B cell (primary cell): ENCODE results near the gene THRB. TPM values are rescaled to one million over a fixed set of nuclear protein-coding genes. Genes with fewer than 3 reads are reported as not detected.

Experiments
- ATAC-seq: fragments of 200-7000 bp; cut with Tn5 transposase; one replicate; pipeline ENCODE4 v1.10.0; 2021; ENCODE audit warnings: low read depth, mild to moderate bottlenecking, moderate number of reproducible peaks, moderate library complexity
- CTCF ChIA-PET: fragments of 350-600 bp; sonication (Branson Sonifier 250); formaldehyde crosslinking; loops from one replicate; lab custom pipeline; 2021; ENCODE audit warnings: antibody characterized with exemption, inconsistent platforms; lab: Charles Lee
- POLR2A ChIA-PET: fragments of 350-600 bp; sonication (Branson Sonifier 250); formaldehyde crosslinking; loops from one replicate; lab custom pipeline; 2021; ENCODE audit warnings: antibody characterized with exemption; lab: Charles Lee
- DNase-seq: peaks from one replicate; pipeline ENCODE4 v3.0.0; 2013
- H2AFZ ChIP-seq: 2 replicates; pipeline ENCODE4 v1.6.1; 2012; ENCODE audit warnings: mild to moderate bottlenecking, low read depth, low read length; ENCODE audit not compliant: insufficient read depth, poor library complexity, severe bottlenecking
- H3K27ac ChIP-seq, 2 donors: 1 replicate in 1 of 2; 2 replicates in 1 of 2; pipeline ENCODE4 v1.5.1; 2012 to 2013; ENCODE audit warnings: low read length in 2 of 2, mild to moderate bottlenecking in 2 of 2, moderate library complexity in 1 of 2
- H3K27me3 ChIP-seq, 4 experiments: fragments of 200-600 bp in 1 of 4; sonication (generic) in 1 of 4; replicated peaks in 1 of 4; 1 replicate in 2 of 4; 2 replicates in 2 of 4; pipeline versions ENCODE4 v1.6.1 to v1.7.0; 2013 to 2016; ENCODE audit warnings: low read length in 3 of 4, mild to moderate bottlenecking in 2 of 4, mixed read lengths in 1 of 4, moderate library complexity in 1 of 4; ENCODE audit not compliant: insufficient read depth in 4 of 4, control insufficient read depth in 3 of 4; ENCODE audit errors: control extremely low read depth in 1 of 4
- H3K36me3 ChIP-seq, 2 experiments: replicated peaks in 1 of 2; 1 replicate in 1 of 2; 2 replicates in 1 of 2; pipeline versions ENCODE4 v1.6.1 to v1.7.1; 2013; ENCODE audit warnings: low read length in 1 of 2; ENCODE audit not compliant: insufficient read depth in 2 of 2, control insufficient read depth in 1 of 2; ENCODE audit errors: control extremely low read depth in 1 of 2, extremely low read depth in 1 of 2
- H3K4me1 ChIP-seq, 2 donors: fragments of 200-600 bp in 1 of 2; sonication (generic) in 1 of 2; 1 replicate in 1 of 2; 2 replicates in 1 of 2; pipeline versions ENCODE4 v1.5.1 to v1.6.1; 2013 to 2017; ENCODE audit warnings: low read length in 2 of 2; ENCODE audit not compliant: control insufficient read depth in 2 of 2, insufficient read depth in 2 of 2
- H3K4me2 ChIP-seq: replicated peaks from 2 replicates; pipeline ENCODE3; 2012; ENCODE audit warnings: mild to moderate bottlenecking, low read depth, low read length; ENCODE audit not compliant: poor library complexity, severe bottlenecking
- H3K4me3 ChIP-seq, 5 experiments: fragments of 200-600 bp in 1 of 5; sonication (generic) in 1 of 5; 1 replicate in 3 of 5; 2 replicates in 2 of 5; pipeline versions ENCODE4 v1.5.1 to v1.7.0; 2011 to 2016; ENCODE audit warnings: low read length in 4 of 5, mild to moderate bottlenecking in 4 of 5, low read depth in 2 of 5, control low read depth in 1 of 5, moderate library complexity in 1 of 5; ENCODE audit not compliant: insufficient read depth in 1 of 5; ENCODE audit errors: control extremely low read depth in 1 of 5, extremely low read depth in 1 of 5
- H3K79me2 ChIP-seq: fragments of 200-600 bp; sonication (generic); one replicate; pipeline ENCODE4 v1.6.0; 2016; ENCODE audit warnings: low read length; ENCODE audit not compliant: control insufficient read depth, insufficient read depth
- H3K9ac ChIP-seq: fragments of 200-600 bp; sonication (generic); 2 replicates; pipeline ENCODE4 v1.6.1; 2017; ENCODE audit warnings: mild to moderate bottlenecking, low read length, moderate library complexity
- H3K9me3 ChIP-seq, 3 donors: one replicate each; pipeline versions ENCODE4 v1.6.1 to v1.7.1; 2013; ENCODE audit warnings: low read length in 2 of 3; ENCODE audit not compliant: control insufficient read depth in 2 of 3, insufficient read depth in 1 of 3; ENCODE audit errors: control extremely low read depth in 1 of 3
- H4K20me1 ChIP-seq: 2 replicates; pipeline ENCODE4 v1.6.0; 2012; ENCODE audit warnings: mild to moderate bottlenecking, low read length; ENCODE audit not compliant: insufficient read depth, control insufficient read depth, poor library complexity, severe bottlenecking
- H3K27ac Mint-ChIP-seq: one replicate; pipeline ENCODE4 v1.8.0; 2021; ENCODE audit warnings: mixed read lengths
- H3K27me3 Mint-ChIP-seq: one replicate; pipeline ENCODE4 v1.8.0; 2021; ENCODE audit warnings: mixed read lengths
- H3K4me1 Mint-ChIP-seq: one replicate; pipeline ENCODE4 v1.8.0; 2021; ENCODE audit warnings: mixed read lengths
- H3K4me3 Mint-ChIP-seq: one replicate; pipeline ENCODE4 v1.8.0; 2021; ENCODE audit warnings: mixed read lengths
- H3K9me3 Mint-ChIP-seq: one replicate; pipeline ENCODE4 v1.8.0; 2022; ENCODE audit warnings: mixed read lengths; ENCODE audit not compliant: insufficient read depth
- CTCF ChIP-seq: fragments of 200-600 bp; IDR thresholded peaks from one replicate; pipeline ENCODE4 v1.8.0; 2022; ENCODE audit warnings: antibody characterized with exemption, mild to moderate bottlenecking
- EZH2 ChIP-seq: IDR thresholded peaks from 2 replicates; pipeline ENCODE4 v1.6.1; 2012; ENCODE audit warnings: borderline replicate concordance, low read depth, mild to moderate bottlenecking, moderate library complexity, low read length; ENCODE audit not compliant: insufficient read depth, poor library complexity, severe bottlenecking
- WGBS: methylation state at CpG from one replicate; pipeline ENCODE4 v1.1.5; 2013; ENCODE audit warnings: missing lambda C conversion rate; ENCODE audit not compliant: insufficient coverage; 5-methylcytosine and 5-hydroxymethylcytosine counted together
- intact Hi-C: fragments of 100-400 bp; cut with micrococcal nuclease; formaldehyde crosslinking; loops from one replicate; pipeline ENCODE4 v1.10.0; 2022
- polyA plus RNA-seq: library from polyadenylated mRNA; depleted of rRNA; stranded (reverse); fragments of >200 nt; gene quantifications from 2 replicates; pipeline ENCODE4 v1.2.3, GENCODE V29; 2012
- total RNA-seq, 2 donors: library from RNA; stranded (reverse); fragments of 120-200 nt in 1 of 2; gene quantifications; 1 replicate in 1 of 2; 2 replicates in 1 of 2; pipeline versions ENCODE4 v1.2.3 to v1.2.4, GENCODE V29; 2013 to 2022

THRB gene
- total and polyA plus RNA-seq, 2 donors (not counting 1 experiment from before 2014, with no cell fraction given): 0.86 to 1.8 TPM

GRCh38 chr3:24499991-24500390, 5.3 kb upstream of the THRB start:
- H3K9me3 Mint-ChIP-seq: no peaks in the 10 kb centered on the region
- peaks cover 0 to 7% (median 2%) of the 10 kb centered on the region in 4 experiments for H3K27me3 ChIP-seq
- H3K27ac Mint-ChIP-seq: no peak overlapping the region
- no peaks in the 10 kb centered on the region for H4K20me1 ChIP-seq
- no peaks in the 10 kb centered on the region for H3K9me3 ChIP-seq
- H3K4me1 Mint-ChIP-seq: peaks cover 36% of the 10 kb centered on the region
- H3K9ac ChIP-seq: no peak overlapping the region
- TF ChIP-seq EZH2: no peak
- no peak for TF ChIP-seq CTCF
- no peak for ATAC-seq
- intact Hi-C loops: no loop called here
- H3K4me2 ChIP-seq: no peak overlapping the region
- H3K4me1 ChIP-seq: peaks cover 30 to 34% of the 10 kb centered on the region in 2 donors
- H3K36me3 ChIP-seq: no peaks in the 10 kb centered on the region
- no peaks in the 10 kb centered on the region for H3K79me2 ChIP-seq
- ChIA-PET CTCF (no interaction called here), POLR2A (no interaction called here)
- H3K27ac ChIP-seq: no peak overlapping the region
- no peak for DNase-seq
- H3K4me3 Mint-ChIP-seq: no peak overlapping the region
- WGBS: no CpG with 5 or more reads among the region's 3 CpGs
- H3K4me3 ChIP-seq: no peak overlapping the region
- H3K27me3 Mint-ChIP-seq: peaks cover 15% of the 10 kb centered on the region
- no peak overlapping the region for H2AFZ ChIP-seq

- DNase-seq (no peak), ATAC-seq (no peak)
- intact Hi-C loops: no loop called here
These were observed 4.1 kb upstream of the THRB start for GRCh38 chr3:24498796-24499195.

More at GRCh38 chr3:24498796-24499195, 4.1 kb upstream of the THRB start:
- H4K20me1 ChIP-seq: no peaks in the 10 kb centered on the region
- POLR2A ChIA-PET: no interaction called here
- no peak overlapping the region for H3K4me2 ChIP-seq
- no peak for TF ChIP-seq CTCF
- no peak for TF ChIP-seq EZH2
- H2AFZ ChIP-seq: no peak overlapping the region
- H3K4me3 ChIP-seq: no peak overlapping the region
- 80% methylated on average over 1 of the region's 2 CpGs for WGBS
- H3K9me3 Mint-ChIP-seq: no peaks in the 10 kb centered on the region
- no peaks in the 10 kb centered on the region for H3K36me3 ChIP-seq
- H3K9ac ChIP-seq: no peak overlapping the region
- no peak overlapping the region for H3K27ac Mint-ChIP-seq
- peaks cover 0 to 5% (median 0%) of the 10 kb centered on the region in 3 donors for H3K9me3 ChIP-seq
- CTCF ChIA-PET: no interaction called here
- peaks cover 0 to 11% (median 4%) of the 10 kb centered on the region in 4 experiments for H3K27me3 ChIP-seq
- H3K79me2 ChIP-seq: no peaks in the 10 kb centered on the region
- H3K4me1 Mint-ChIP-seq: peaks cover 26% of the 10 kb centered on the region
- peaks cover 15% of the 10 kb centered on the region for H3K27me3 Mint-ChIP-seq
- H3K4me1 ChIP-seq: peaks cover 21 to 31% of the 10 kb centered on the region in 2 donors
- H3K27ac ChIP-seq: no peak overlapping the region
- no peak overlapping the region for H3K4me3 Mint-ChIP-seq
